Peyer's patch (tissue), 4 donors: ENCODE measurements around the gene CMTM6.

Source experiments
- POLR2A ChIP-seq, 2 donors: fragments of 450-650 bp; IDR thresholded peaks; one replicate each; pipeline ENCODE4 v1.5.1; 2017; ENCODE audit warnings: antibody characterized with exemption in 2 of 2, mild to moderate bottlenecking in 2 of 2, moderate library complexity in 2 of 2
- TF ChIP-seq, protein P1 (sequence below), 6 experiments: fragments of 450-650 bp in 4 of 6; fragments of 200-600 bp in 2 of 6; sonication (generic) in 1 of 6; IDR thresholded peaks; one replicate each; pipeline ENCODE4 v1.5.1; 2017 to 2019; ENCODE audit warnings: antibody characterized with exemption in 6 of 6, mild to moderate bottlenecking in 3 of 6, moderate library complexity in 1 of 6

DNA sequence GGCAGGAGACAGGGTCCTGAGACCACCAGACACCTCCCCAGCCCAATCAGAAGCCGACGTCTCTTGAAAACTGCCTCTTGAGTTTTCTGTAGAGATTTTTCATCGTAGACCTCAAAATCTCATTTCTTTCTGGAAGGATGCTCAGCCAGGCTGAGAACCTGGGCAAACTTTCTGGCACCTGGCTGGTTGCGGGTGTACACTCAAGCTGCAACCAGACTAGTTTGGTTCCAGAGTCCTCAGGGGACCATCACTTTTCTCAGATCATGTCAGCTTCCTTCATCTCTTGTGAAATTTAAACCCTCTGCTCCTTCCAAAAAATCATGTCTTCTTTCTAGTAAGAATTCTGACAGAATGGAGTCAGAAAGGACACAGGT, 65.8 kb downstream of the CMTM6 start:
- TF ChIP-seq, protein P1, sequence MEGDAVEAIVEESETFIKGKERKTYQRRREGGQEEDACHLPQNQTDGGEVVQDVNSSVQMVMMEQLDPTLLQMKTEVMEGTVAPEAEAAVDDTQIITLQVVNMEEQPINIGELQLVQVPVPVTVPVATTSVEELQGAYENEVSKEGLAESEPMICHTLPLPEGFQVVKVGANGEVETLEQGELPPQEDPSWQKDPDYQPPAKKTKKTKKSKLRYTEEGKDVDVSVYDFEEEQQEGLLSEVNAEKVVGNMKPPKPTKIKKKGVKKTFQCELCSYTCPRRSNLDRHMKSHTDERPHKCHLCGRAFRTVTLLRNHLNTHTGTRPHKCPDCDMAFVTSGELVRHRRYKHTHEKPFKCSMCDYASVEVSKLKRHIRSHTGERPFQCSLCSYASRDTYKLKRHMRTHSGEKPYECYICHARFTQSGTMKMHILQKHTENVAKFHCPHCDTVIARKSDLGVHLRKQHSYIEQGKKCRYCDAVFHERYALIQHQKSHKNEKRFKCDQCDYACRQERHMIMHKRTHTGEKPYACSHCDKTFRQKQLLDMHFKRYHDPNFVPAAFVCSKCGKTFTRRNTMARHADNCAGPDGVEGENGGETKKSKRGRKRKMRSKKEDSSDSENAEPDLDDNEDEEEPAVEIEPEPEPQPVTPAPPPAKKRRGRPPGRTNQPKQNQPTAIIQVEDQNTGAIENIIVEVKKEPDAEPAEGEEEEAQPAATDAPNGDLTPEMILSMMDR (IDR thresholded peaks at IDR 0.05): no peak
- no peak for TF ChIP-seq POLR2A (IDR thresholded peaks at IDR 0.05)
